Esophagus muscularis mucosa (tissue), 4 donors: ENCODE results near the gene NOL3.

Experiments
- CTCF ChIP-seq, 3 experiments: fragments of 200-600 bp in 2 of 3; fragments of 450-650 bp in 1 of 3; sonication (generic) in 2 of 3; IDR thresholded peaks; one replicate each; pipeline ENCODE4 v1.5.1; 2017 to 2019; ENCODE audit warnings: antibody characterized with exemption in 3 of 3, mild to moderate bottlenecking in 2 of 3, moderate library complexity in 1 of 3
- EP300 ChIP-seq: sonication (generic); formaldehyde crosslinking; IDR thresholded peaks from one replicate; pipeline ENCODE4 v1.6.1; 2017; ENCODE audit warnings: antibody characterized with exemption
- POLR2A ChIP-seq: fragments of 450-650 bp; IDR thresholded peaks from one replicate; pipeline ENCODE4 v1.6.1; 2017; ENCODE audit warnings: antibody characterized with exemption, moderate library complexity, mild to moderate bottlenecking, low read depth
- POLR2AphosphoS5 ChIP-seq, 2 donors: sonication (generic); formaldehyde crosslinking; IDR thresholded peaks; one replicate each; pipeline ENCODE4 v1.6.1; 2017; ENCODE audit warnings: antibody characterized with exemption in 2 of 2

GRCh38 chr16:67207249-67208091 is 37.1 kb downstream of the NOL3 start:
- TF ChIP-seq CTCF (IDR thresholded peaks at IDR 0.05) (no peak), POLR2A (no peak), EP300 (no peak), POLR2AphosphoS5 (IDR thresholded peaks at IDR 0.05) (no peak)
